Measurements from ENCODE around the gene NLRP12. TPM values are rescaled to one million over a fixed set of nuclear protein-coding genes. Genes with fewer than 3 reads are reported as not detected.
"Not testable (repeated sequence)": the region's sequence is repeated elsewhere in the genome, so short reads cannot be mapped to it uniquely, and the experiment has no call there.

The NLRP12 gene
- 0.22 TPM for total RNA-seq
- long read RNA-seq: 0 reads

- intact Hi-C loops (cut with DNase I): no loop called here
- DNase-seq (peak; percentile 51), ATAC-seq (ENCODE audit: poor library complexity) (peak; percentile 76)
Observed at GRCh38 chr19:53824134-53824611, at the start of gene NLRP12. TSS of gene NLRP12 (minus strand) at chr19:53824314. CDS start at chr19:53824174, 140 bp downstream.

GRCh38 chr19:53872762-53873161 is 48.6 kb upstream of the NLRP12 start:
- intact Hi-C loops (cut with DNase I): no loop called here
- ATAC-seq (ENCODE audit: poor library complexity) (no peak), DNase-seq (peak; percentile 26)

- no peak for ATAC-seq (ENCODE audit: poor library complexity)
- no peak for DNase-seq
- intact Hi-C loops (cut with DNase I): no loop called here
Observed at GRCh38 chr19:53871454-53871853, 47.3 kb upstream of the NLRP12 start.

- intact Hi-C loops (cut with DNase I): no loop called here
- DNase-seq (peak; percentile 52), ATAC-seq (ENCODE audit: poor library complexity) (no peak)
Observed at GRCh38 chr19:53870485-53870844, 46.4 kb upstream of the NLRP12 start.

GRCh38 chr19:53869805-53870484 is 45.8 kb upstream of the NLRP12 start:
- ATAC-seq (ENCODE audit: poor library complexity); DNase-seq; intact Hi-C loops (cut with DNase I): not testable (repeated sequence)

GRCh38 chr19:53868892-53869804 is 45.0 kb upstream of the NLRP12 start:
- DNase-seq: peak; percentile 96
- peak; percentile 73 for ATAC-seq (ENCODE audit: poor library complexity)
- intact Hi-C loops (cut with DNase I): no loop called here

GRCh38 chr19:53868091-53868891 is 44.2 kb upstream of the NLRP12 start:
- peak; percentile 34 for ATAC-seq (ENCODE audit: poor library complexity)
- DNase-seq: peak; percentile 81
- intact Hi-C loops (cut with DNase I): no loop called here

- ATAC-seq (ENCODE audit: poor library complexity) (peak; percentile 80), DNase-seq (peak; percentile 100)
- intact Hi-C loops (cut with DNase I): no loop called here
Observed at GRCh38 chr19:53867225-53868090, 43.3 kb upstream of the NLRP12 start, which contains the start of gene MYADM. TSS of gene MYADM (plus strand) at chr19:53867883. CDS start at chr19:53873530, 5,647 bp downstream.

GRCh38 chr19:53866865-53867224 is 42.7 kb upstream of the NLRP12 start:
- no peak for ATAC-seq (ENCODE audit: poor library complexity)
- DNase-seq: peak; percentile 51
- intact Hi-C loops (cut with DNase I): no loop called here

GRCh38 chr19:53865918-53866864 is 42.1 kb upstream of the NLRP12 start:
- ATAC-seq (ENCODE audit: poor library complexity) (peak; percentile 56), DNase-seq (peak; percentile 93)
- intact Hi-C loops (cut with DNase I): no loop called here

- intact Hi-C loops (cut with DNase I): no loop called here
- ATAC-seq (ENCODE audit: poor library complexity) (no peak), DNase-seq (no peak)
Observed at GRCh38 chr19:53865523-53865917, 41.4 kb upstream of the NLRP12 start.

- intact Hi-C loops (cut with DNase I): no loop called here
- DNase-seq: peak; percentile 24
- ATAC-seq (ENCODE audit: poor library complexity): no peak
Observed at GRCh38 chr19:53864308-53864836, 40.3 kb upstream of the NLRP12 start.

GRCh38 chr19:53853707-53854106 is 29.6 kb upstream of the NLRP12 start:
- no peak for ATAC-seq (ENCODE audit: poor library complexity)
- intact Hi-C loops (cut with DNase I): no loop called here
- no peak for DNase-seq

GRCh38 chr19:53849237-53849676 is 25.1 kb upstream of the NLRP12 start:
- DNase-seq (no peak), ATAC-seq (ENCODE audit: poor library complexity) (peak; percentile 56)
- intact Hi-C loops (cut with DNase I): loop anchor here (10.0 kb wide), 1 partner anchor 56 kb away; the partner anchor contains the start of gene CACNG7

- DNase-seq (no peak), ATAC-seq (ENCODE audit: poor library complexity) (no peak)
- intact Hi-C loops (cut with DNase I): loop anchor here (10.0 kb wide), 1 partner anchor 57 kb away; the partner anchor contains the start of gene CACNG7
Observed at GRCh38 chr19:53847555-53847954, 23.4 kb upstream of the NLRP12 start.

GRCh38 chr19:53844849-53845246 is 20.7 kb upstream of the NLRP12 start:
- no peak for DNase-seq
- intact Hi-C loops (cut with DNase I): loop anchor here (10.0 kb wide), 1 partner anchor 60 kb away; the partner anchor contains the start of gene CACNG7
- no peak for ATAC-seq (ENCODE audit: poor library complexity)
